Umbilical cord (tissue), 2 donors: Measurements from ENCODE around the gene CLEC16A. TPM values are rescaled to one million over a fixed set of nuclear protein-coding genes. Genes with fewer than 3 reads are reported as not detected.
A peak's percentile ranks its signal among the peaks of the same experiment; 100 is the strongest.

Source experiments
- DNase-seq: peaks from one replicate; pipeline ENCODE4 v3.0.0-alpha.2; 2015; ENCODE audit warnings: low spot score
- total RNA-seq: library from RNA; depleted of rRNA; stranded (reverse); fragments of >200 nt; gene quantifications from one replicate; pipeline ENCODE4 v1.2.3, GENCODE V29; 2014; ENCODE audit warnings: low replicate concordance; ENCODE audit not compliant: insufficient read depth

The CLEC16A gene
- total RNA-seq, 1 donor from 2014 or later = 25.8 TPM

DNA sequence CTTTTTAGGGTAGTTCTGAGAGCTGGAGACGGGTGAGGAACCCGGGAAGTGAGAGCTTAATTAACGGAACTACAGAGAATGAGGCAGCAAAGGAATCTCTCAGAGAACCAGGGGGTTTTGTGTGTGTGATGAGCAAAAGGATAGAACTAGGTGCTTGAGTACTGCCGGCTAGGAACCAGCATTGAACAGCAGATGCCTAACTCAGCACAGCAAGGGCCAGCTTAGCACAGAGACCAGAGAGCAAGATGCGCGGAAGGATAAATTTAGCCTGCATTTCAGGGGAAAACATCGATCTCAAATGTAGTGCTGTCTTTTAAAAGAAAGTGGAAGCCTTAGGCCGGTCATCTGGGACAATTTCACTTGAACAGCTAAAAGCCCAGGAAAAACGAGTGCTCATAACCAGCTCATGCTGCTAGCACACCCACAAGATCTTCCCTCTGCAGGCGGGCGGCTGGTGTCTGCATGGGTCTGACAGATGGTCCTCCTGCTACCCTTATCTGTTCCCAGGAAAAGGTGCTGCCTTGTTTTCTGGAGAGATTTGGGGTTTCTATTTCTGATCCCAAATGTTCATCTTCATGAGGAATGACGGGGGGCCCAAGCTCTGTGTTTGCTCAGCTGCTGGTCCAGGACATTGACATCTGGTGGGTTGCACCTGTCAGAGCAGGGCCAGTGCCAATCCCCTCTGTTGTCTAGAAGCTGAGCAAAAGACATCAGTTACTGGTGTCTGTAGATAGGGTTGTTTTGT, 207.7 kb downstream of the CLEC16A start:
- DNase-seq = no peak

DNA sequence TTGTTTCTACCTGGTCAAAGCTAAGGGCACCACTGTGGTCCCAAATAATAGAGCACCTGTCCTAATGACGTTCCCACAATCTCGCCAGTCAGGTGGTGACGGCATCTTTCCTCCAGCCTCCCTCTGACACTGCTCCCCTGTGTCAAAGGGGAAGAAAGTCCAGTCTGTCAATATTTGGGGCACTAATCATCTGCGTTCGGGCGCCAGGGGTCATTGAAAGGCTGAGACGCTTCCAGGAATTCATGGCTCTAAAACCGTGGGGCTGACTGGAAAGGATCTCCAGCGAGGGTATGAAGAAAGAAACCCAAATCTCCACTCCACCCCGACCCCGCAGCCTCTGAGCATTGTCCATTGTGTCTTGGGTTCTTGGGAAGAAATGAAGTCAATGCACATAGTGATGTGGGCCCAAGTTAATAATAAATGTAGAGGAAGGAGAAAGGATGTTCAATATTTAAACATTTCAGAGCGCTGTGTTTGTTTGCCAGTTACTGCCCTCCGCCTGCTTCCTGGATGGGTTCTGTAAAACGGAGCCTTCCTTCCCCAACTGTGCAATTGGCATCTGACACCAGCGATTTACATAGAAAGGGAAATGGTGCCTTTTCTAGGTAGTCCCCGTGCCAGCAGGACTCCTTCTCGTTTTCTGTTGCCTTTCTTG, 208.4 kb downstream of the CLEC16A start:
- no peak for DNase-seq

DNA sequence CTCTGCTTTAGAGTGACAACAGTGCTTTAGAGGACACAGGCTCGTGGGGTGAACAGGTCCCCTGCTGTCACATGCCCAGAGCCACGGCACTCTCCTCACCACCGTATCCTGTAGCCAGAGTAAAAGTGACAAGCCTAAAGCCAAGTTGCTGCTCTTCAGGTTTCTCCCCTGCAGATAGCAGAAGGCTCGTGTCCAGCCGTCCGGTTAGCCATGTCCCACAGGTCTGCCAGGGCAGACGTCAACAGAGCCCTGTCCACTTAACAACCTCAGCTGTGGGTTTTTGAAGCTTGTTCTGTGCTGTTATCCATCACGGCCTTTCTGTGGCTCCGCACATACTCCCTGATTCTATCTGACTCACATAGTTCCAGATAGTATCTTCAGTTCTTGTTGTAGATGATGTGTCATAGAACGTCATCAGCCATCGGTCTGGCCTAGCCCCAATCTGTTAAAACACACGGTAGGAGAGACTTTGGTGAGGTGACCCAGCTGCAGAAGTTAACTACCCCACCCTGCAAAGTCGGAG, 211.0 kb downstream of the CLEC16A start:
- no peak for DNase-seq

DNA sequence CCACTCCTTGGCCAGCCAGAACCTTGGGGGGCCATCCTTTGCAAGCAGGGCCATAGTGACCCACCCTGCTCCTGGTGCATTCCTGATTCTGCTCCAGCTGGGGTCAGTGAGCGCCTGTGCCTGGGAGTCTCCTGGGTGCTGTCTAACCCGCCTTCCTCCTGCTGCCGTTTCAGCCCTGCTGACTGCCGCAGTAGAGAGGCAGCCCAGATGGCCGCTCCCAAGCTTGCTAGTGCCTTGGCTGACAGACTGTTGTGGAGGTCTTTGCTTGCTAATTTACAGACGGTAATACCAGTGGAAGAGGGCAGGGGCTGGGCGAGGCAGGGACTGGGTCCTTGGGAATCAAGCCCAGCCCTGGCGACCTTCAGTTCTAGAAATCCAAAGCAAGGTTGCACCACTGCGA, 212.0 kb downstream of the CLEC16A start:
- DNase-seq = no peak

DNA sequence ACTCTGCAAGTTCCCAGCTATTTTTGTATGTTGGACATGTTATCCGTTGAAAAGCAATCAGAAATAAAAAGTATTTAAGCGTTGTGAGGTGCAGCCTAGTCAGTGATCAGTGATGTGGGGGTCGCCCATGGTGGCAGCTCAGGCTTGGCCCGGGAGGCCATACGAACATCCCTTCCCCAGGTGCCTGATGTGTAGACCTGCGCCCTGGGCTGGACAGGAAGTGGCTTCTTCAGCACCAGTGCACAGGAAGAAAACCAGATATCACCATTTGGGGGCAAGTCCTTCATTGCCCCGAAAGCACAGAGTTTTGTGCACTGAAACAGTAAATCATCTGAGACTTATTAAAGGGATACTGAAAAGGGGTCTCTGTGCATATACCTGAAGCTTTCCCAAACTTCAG, 212.8 kb downstream of the CLEC16A start:
- DNase-seq = no peak

DNA sequence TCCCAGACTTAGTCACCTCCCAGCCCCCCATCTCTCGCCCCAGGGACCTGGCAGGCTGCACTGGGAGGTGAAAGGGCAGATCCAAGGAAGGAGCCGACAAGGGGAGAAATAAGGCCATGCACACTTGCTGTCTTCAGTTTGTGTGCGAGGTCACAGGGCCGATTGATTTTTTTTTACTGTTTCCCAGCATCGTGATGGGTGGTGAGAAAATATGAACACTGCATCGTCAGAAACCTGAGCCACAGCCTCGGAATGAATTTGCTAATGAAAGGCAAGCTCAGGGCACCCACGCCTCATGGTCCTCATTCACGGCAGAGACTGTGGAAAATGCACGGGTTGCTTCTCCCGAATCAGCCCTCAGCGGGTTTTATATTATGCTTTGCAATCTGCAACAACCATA, 213.7 kb downstream of the CLEC16A start:
- DNase-seq = no peak

DNA sequence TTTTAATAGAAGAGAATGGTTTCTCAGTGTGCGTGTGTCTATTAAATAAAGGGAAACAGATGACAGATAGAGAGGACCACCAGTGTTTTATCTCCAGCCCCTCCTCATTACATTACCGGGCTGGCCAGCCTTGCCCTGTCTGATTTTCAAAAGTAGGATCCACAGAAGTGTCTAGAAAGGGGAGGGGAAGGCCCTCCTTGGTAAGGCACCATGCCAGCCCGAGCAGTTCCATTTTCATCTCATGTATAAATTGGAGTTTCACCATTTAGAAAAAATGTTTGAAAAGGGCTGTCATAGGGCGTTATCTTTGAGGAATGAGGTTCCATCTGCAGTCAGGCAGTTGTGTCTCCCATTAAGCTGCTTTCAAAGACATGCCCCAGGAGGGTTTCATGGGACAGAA, 214.9 kb downstream of the CLEC16A start:
- no peak for DNase-seq

DNA sequence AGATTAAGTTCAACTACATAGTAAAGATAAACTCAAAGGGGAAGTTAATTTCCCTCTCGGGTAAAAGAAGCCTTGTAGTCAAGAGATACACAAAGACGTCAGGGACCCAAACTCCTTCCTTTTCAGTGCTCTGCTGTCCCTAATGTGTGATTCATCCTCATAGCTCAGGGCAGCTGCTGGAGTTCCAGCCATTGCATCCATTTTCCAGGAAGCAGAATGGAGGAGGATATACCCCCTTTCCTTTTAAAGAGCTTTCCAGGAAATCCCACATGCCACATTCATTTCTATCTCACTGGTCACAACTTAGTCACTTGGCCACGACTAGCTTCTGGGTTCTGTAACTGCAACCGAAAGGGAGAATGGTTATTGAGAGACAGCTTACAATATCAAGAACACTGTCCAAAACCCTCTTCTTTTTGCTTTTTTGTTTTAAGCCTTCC, 216.3 kb downstream of the CLEC16A start:
- DNase-seq = no peak

DNA sequence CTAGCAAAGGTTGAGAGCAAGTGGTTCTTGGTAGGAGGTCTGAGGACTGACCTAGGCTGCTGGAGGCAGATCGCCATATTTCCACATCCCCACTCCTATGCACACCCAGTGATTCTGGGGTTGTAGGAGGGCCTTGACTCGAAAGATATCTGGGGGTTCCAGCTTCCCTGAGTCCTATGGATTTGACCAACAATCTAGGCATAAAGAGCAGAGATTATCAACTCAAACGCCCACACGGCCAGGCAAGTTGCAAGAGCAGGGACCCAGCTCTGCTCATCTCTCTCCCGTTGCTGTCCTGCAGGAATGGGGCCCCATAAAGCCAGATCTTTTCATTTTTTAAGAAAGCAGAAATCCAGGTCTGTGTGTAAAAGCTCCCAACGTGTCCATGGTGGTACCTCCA, 217.1 kb downstream of the CLEC16A start:
- DNase-seq = no peak

DNA sequence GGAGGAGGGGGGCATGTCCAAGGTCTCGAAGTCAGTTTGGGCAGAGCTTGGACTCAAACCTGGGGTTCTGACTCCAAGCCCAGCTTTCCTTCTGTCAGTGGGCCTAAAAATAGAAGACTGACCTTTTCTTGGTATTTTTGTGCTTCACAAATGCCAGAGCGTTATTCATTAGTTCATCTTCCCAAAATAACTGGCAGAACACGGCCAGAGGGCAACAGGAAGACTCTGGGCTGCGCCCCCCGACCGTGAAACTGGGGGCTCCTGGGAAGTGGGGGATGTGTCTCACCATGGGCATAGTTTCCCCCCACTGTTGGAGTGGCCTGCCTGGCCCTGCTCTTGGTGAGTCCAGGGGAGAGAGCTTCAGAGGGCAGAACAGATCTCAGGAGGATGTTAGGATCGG, 217.6 kb downstream of the CLEC16A start:
- peak; percentile 40 for DNase-seq

DNA sequence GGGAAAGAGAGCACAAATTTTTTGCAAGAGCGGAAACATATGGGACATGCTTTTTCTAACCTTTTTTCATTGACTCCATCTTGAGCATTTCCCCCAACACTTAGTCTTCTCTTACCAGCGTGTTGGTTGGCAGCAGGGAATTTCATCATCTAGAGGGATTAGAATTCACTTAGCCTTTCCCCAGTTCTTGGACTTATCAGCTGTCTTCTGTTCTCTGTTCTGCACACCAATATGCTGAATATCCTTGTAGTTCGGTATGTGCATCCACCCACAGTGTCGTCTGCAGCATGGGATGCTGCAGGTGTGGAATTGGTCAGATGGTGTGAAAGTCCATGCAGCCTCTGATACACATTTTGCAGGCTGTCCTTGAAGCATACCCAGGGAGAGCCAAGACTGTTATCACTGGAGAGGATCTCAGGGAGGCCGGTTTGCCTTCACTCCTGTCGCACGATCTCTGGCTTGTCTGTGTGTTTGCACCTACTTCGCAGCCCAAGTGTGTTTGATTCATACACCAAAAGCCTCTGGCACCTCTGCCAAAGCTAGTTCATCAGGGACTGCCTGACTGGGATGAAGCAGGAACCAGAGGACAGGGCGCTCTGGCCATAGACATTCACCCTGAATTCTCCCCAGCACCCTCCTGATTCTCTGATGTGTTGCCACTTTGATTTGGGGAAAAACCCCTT, 218.4 kb downstream of the CLEC16A start:
- peak; percentile 33 for DNase-seq

DNA sequence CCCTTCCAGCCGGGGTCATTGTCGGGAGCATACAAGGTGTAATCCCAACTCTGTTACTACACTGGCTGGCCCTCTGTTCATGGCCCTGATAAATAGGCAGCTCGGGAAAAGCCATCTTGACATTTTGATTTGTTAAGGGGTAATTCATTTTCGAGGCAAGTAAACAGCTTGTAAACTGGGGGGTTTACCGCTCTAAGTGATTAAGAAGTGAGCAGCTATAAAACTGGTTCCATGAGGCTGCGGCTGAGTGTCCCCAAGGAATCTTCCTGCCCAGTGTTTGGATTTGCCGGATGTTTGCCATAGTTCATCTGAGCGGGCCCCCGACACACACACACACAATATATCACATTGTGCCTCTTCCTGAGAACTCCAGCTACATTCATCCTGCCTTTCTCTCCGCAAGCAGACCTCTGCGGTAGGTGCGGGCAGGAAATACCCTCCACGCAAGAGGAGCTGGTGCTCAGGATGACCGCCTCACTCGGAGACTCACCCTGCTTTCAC, 219.4 kb downstream of the CLEC16A start:
- no peak for DNase-seq

DNA sequence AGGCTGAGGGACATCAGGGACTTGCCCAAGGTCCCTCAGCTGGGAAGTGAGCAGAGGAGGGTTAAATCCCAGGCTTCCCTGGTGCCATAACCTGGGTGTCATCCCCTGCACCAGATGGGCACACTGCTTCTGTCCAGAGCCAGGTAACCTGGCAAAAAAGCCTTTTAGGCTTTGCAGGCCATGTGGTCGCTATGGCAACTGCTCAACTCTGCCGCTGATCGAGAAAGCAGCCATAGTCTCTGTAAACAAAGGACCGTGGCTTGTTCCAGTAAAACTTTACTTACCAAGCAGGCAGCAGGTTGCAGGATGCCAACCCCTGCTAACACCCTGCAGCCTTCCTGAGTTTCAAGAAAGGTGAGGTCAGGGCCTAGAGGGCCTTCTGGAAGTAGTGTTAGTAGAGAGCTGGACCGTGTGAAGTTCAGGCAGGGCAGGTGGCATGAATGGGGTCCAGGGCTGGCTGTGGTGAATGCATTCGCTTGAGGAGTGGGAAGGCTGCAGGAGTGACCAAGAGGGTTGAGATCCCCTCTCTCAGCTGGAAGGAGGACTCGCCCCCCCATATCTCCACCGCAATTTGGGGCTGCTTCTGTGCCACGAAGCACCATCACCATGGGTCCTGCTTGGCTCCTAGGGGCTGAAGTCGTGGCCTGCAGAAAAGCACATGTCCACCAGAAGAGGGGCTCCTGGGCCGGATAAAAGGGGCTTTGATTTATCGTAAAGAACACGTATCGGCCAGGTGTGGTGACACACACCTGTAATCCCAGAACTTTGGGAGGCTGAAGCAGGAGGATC, 220.3 kb downstream of the CLEC16A start:
- no peak for DNase-seq

DNA sequence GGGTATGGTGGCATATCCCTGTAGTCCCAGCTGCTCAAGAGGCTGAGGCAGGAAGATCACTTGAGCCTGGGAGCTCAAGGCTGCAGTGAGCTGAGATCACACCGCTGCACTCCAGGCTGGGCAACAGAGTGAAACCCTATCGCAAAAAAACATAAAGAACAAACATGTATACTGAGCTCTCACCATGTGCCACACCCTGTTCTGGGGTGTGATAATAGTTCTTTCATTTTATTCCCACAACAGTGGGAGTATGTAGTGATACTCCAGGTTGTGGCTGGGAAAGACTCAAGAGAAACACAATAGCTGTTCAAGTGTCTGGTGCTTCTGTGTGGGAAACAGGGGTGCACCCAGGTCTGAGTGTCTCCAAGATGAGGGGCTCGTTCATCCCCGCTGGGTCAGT, 221.0 kb downstream of the CLEC16A start:
- DNase-seq = no peak

DNA sequence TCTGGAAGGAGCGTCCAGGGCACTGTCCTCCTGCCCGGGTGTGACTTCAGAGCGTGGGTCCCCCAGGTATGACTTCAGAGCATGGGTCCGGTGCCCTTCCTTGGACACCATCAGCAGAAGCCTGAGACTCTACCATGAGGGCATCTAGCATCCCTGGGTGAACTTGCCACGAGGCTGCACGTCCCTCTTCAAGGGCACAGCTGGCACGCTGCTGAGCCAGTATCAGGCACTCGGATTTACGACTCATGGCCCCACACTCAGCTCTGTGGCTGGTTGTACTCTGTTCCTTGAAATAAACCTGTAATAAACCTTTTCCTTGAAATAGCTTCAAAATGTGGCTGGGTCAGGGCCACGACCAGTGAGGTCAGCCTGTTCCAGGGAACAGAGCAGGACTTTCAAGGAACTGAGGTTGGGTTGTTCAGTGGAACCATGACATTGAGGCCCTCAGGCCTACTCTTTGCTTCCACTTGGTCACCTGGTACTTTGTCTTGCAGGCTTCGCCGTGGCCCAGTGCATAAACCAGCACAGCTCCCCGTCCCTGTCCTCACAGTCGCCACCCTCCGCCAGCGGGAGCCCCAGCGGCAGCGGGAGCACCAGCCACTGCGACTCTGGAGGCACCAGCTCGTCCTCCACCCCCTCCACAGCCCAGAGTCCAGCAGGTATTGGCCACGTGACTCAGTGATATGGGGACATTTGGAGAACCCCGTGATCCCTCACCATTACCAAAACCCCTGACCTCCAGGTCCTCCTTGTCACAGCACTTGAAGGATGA, 221.7 kb downstream of the CLEC16A start:
- DNase-seq = no peak

DNA sequence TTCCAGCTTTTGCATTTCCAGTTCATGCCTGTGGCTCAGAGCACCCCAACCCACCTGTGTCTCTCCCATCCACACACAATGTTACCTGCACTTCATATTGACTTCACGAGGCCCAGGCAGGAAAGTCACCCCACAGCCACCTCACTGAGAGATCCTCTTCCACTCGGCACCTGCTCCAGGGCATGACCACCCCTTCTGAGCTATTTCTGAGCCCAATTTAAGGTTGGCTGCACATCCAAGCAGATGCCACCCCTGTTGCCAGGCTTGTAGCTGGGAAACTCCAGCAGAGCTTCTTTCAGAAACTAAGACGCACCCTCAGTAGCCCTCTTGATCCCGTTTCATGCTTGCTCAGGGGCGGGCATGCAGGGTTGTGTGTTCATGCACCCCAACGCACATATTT, 223.2 kb downstream of the CLEC16A start:
- no peak for DNase-seq

DNA sequence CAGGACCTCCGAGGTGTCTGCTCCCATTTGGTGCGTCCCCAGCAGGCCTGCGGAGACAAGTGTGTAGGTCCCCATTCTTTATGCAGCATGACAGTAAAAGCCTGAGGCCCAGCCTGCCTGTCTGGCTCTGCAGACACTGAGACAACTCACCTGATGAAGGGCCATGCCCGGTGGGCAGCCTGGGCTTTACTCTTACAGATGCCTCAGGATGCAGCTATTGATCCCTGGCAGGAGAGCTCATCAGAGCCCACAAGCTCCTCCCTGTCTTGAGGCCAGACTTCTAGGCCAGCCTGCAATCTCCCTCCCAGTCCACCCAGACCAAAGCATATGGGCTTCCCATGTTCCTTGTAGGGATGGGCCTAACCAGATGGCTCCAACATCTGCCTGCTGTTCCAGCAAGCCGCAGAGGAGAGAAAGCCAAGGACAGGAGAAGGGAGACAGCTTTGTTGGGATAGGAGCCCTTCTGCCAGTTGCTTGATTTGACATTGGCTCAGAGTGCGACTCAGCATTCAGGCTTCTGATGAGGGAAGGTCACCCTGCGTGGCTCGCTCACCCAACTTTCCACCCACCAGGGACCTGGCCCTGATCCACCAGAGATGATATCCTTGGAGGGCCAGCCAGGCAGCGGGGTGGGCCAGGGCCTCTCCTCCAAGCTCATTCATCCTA, 224.2 kb downstream of the CLEC16A start:
- DNase-seq = no peak

DNA sequence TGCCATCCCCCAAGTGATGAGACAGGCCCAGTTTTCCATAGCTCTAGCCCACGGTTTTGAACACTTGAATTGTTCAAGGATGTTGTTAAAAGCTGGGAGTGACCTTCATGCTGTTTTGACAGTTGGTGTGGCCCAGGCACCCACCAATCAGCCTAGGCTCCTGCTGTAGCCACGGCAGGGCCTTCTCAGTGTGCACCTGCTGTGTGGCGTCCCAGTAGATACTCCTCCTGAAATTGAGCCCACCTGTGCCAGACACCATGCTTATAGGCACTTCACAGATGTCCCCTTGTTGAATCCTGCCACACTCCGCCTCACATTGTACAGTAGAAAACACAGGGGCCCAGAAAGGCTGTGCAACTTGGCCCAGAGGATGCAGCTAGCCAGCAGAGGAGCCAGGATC, 225.3 kb downstream of the CLEC16A start:
- DNase-seq = no peak

DNA sequence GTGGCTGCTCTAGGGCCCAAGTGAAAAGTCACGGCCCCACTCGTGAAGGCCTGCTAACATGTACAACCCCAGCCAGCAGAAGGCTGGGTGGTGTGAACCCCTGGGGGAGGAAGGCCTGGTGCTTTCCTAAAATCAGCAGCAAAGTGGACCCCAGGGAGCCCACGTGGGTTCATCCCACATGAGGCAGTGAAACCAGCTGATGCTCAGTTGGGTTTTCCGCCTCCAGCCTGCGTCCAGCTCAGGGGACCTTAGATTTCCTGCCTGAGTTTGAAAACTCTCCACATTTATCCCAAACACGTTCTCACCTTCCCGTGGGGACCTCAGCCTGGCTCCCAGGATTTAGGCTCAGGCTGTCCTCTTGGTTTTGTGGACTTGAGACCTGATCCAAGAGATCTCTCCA, 225.8 kb downstream of the CLEC16A start:
- no peak for DNase-seq
